Fibroblast of the conjunctiva (primary cell): ENCODE measurements around the gene THSD7A.

ENCODE experiments used
- DNase-seq: peaks from one replicate; pipeline ENCODE4 v3.0.0-alpha.2; 2010; ENCODE audit warnings: low read depth

THSD7A gene

DNA sequence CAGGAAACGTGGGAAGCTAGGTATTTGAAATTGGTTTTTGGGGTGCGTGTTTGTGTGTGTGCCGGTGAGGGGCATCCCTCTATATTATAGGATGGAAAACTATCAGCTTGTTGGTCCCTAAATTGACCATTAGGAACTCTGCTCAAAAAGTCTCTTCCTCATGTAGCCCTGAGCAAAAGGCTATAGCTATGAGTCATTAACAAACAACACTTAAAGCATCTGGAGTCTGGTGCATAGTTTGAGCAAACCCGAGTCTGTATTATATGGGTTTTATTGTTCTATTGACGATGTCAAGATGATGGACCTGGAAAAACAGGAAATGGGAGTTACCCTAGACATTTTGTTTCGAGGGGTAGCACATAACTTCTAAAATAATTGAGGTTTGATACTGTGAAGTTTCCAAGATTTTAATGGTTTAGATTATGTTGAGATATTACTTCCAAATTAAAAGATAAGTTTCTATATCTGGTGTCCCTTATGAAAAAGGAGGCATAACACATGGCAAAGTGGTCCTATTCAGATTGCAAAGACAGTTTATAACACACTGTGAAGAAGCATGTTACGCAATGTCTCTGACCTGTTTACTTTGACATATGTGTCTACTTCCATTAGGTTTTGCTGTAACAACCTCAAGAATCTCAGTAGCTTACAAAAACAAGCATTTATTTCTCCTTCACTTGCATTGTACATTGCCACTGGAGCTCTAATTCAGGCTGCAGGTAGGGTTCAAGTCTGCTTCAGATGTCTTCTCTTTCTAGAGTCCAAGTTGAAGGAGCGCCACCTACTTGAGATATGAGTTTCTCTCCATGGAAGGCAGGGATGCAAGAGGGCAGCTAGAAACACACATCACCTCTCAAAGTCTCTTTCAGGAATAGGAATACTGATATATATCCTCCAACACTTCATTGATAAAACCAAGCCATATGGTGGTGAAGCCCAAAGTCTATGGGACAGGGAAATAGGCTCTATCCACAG, 500.6 kb downstream of the THSD7A start:
- DNase-seq: no peak

DNA sequence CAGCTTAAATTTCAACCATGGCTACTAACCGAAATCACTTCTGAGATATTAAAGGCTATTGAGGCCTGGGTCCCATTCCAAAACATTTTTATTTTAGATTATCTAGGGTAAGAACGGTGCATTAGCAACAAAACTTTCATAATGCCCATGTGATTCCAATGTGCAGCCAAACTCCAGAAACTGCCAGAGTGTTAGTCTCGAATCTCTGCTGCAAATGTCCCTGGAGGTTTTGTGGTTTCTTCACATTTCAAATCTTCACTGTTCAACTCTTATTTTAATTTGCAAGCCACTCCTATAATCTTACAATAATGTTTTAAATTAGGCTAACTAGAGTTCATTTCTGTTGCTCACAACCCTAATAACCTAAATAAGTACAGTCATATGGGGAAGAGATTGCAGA, 501.3 kb downstream of the THSD7A start:
- DNase-seq: no peak

DNA sequence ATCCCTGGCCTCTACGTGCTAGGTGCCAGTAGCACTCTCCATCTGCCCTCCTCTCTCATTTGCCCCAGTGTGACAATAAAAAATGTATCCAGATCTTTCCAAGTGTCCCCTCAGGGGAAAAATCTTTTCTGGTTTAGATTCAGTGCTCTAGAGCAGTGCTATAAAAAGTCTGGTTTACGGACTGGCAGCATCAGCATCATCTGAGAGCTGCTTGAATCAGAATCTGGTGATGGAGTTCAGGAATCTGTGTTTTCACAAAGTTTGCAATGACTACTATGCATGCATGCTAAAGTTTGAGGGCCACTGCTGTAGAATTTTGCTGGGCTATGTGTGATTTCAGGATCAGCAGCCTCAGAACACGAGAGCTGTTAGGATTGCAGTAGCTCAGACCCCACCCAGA, 501.8 kb downstream of the THSD7A start:
- DNase-seq: no peak

DNA sequence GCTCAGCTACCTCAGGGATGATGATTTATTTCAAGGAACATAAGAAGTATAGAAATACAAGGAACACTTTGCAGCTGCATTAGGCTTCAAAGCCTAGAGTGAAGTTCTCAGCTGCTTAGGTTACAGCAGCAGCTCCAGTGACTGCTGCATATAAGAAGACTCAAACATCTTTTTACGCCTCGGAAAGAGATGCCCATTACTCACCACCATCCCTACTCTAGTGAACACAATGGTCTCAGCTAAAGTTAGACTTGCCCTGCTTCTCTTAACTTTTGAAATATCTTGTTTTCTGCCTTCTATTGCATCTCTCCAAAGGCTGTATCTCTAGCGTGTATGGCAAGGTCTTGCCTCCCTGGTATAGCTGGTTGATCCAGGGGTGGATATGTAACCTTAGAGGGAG, 502.4 kb downstream of the THSD7A start:
- DNase-seq: no peak

GRCh38 chr7:11328309-11328708, 503.7 kb downstream of the THSD7A start:
- DNase-seq: no peak

GRCh38 chr7:11327633-11328032, 504.4 kb downstream of the THSD7A start:
- no peak for DNase-seq
